ENCODE measurements around the gene DDR1.

Gene DDR1

GRCh38 chr6:30944051-30944450, 59.7 kb downstream of the DDR1 start:
- Mint-ChIP-seq H3K4me1 (ENCODE audit: low read depth) (no peaks in the 10 kb centered on the region), H3K27me3 (ENCODE audit: low read depth) (peaks cover 80% of the 10 kb centered on the region), H3K4me3 (no peak overlapping the region)

GRCh38 chr6:30945281-30945680, 61.0 kb downstream of the DDR1 start:
- peaks cover 86% of the 10 kb centered on the region for H3K27me3 Mint-ChIP-seq (ENCODE audit: low read depth)
- no peaks in the 10 kb centered on the region for H3K9me3 Mint-ChIP-seq
- H3K4me1 Mint-ChIP-seq (ENCODE audit: low read depth) = no peaks in the 10 kb centered on the region
- no peak overlapping the region for H3K27ac Mint-ChIP-seq
- H3K36me3 Mint-ChIP-seq (ENCODE audit: low read depth) = no peaks in the 10 kb centered on the region
- H3K4me3 Mint-ChIP-seq = no peak overlapping the region

More at GRCh38 chr6:30944051-30944450, 59.7 kb downstream of the DDR1 start:
- Mint-ChIP-seq H3K36me3 (ENCODE audit: low read depth) (no peaks in the 10 kb centered on the region), H3K9me3 (no peaks in the 10 kb centered on the region), H3K27ac (no peak overlapping the region)

- peaks cover 89% of the 10 kb centered on the region for H3K27me3 Mint-ChIP-seq (ENCODE audit: low read depth)
These were observed 62.9 kb downstream of the DDR1 start for GRCh38 chr6:30947231-30947630.

GRCh38 chr6:30948811-30949210, 64.5 kb downstream of the DDR1 start:
- H3K4me1 Mint-ChIP-seq (ENCODE audit: low read depth) = peaks cover 3% of the 10 kb centered on the region
- H3K9me3 Mint-ChIP-seq = no peaks in the 10 kb centered on the region
- peaks cover 88% of the 10 kb centered on the region for H3K27me3 Mint-ChIP-seq (ENCODE audit: low read depth)
- no peak overlapping the region for H3K4me3 Mint-ChIP-seq
- no peaks in the 10 kb centered on the region for H3K36me3 Mint-ChIP-seq (ENCODE audit: low read depth)
- H3K27ac Mint-ChIP-seq = no peak overlapping the region

More at GRCh38 chr6:30947231-30947630, 62.9 kb downstream of the DDR1 start:
- Mint-ChIP-seq H3K4me3 (no peak overlapping the region), H3K4me1 (ENCODE audit: low read depth) (peaks cover 3% of the 10 kb centered on the region), H3K36me3 (ENCODE audit: low read depth) (no peaks in the 10 kb centered on the region), H3K9me3 (no peaks in the 10 kb centered on the region), H3K27ac (no peak overlapping the region)

Measured in T-helper 1 cell treated with Interleukin-12 subunit alpha and Interleukin-12 subunit beta and Interleukin-4 antibody, amounts not matched to agents 30 μg/mL and 1 μg/mL, for 36 hours (primary cell).